Cardiac muscle cell (in vitro differentiated cells and primary cell): Measurements from ENCODE around the gene CAMK2B. TPM values are rescaled to one million over a fixed set of nuclear protein-coding genes. Genes with fewer than 3 reads are reported as not detected.

ENCODE experiments used
- DNase-seq, 2 donors: peaks; one replicate each; pipeline versions ENCODE4 v3.0.0 to v3.0.0-alpha.2; 2010 to 2017; ENCODE audit warnings: low read depth in 1 of 2, low spot score in 1 of 2
- H3K27ac ChIP-seq: fragments of 200-600 bp; sonication (generic); 2 replicates; pipeline ENCODE4 v1.5.1; 2016
- H3K27me3 ChIP-seq: fragments of 200-600 bp; sonication (generic); 2 replicates; pipeline ENCODE4 v1.6.0; 2016; ENCODE audit warnings: control low read depth
- H3K36me3 ChIP-seq: fragments of 200-600 bp; sonication (generic); 2 replicates; pipeline ENCODE4 v1.5.1; 2016; ENCODE audit warnings: control low read depth
- H3K4me1 ChIP-seq: fragments of 200-600 bp; sonication (generic); 2 replicates; pipeline ENCODE4 v1.8.1; 2017; ENCODE audit warnings: low read depth, mild to moderate bottlenecking, mixed run types
- H3K4me3 ChIP-seq: fragments of 200-600 bp; sonication (generic); 2 replicates; pipeline ENCODE4 v1.5.1; 2016; ENCODE audit warnings: mild to moderate bottlenecking
- H3K9me3 ChIP-seq: fragments of 200-600 bp; sonication (generic); 2 replicates; pipeline ENCODE4 v1.5.1; 2017; ENCODE audit warnings: low read depth, mild to moderate bottlenecking, control low read depth
- CTCF ChIP-seq: IDR thresholded peaks from 2 replicates; pipeline ENCODE4 v1.5.1; 2012; ENCODE audit warnings: low read depth, mild to moderate bottlenecking, low read length
- polyA plus RNA-seq: library from polyadenylated mRNA; unstranded; fragments of >200 nt; fragmentation: Nextera tagmentation; extraction: Ambion mirVana; gene quantifications from 2 replicates; pipeline ENCODE4 v1.2.1, GENCODE V29; 2016
- total RNA-seq: library from RNA; depleted of rRNA; stranded (reverse); fragments of >200 nt; gene quantifications from 2 replicates; pipeline ENCODE4 v1.2.3, GENCODE V29; 2016

Gene CAMK2B
- total and polyA plus RNA-seq, 2 experiments from 2014 or later: 7.7 to 17.7 TPM

- no peak overlapping the region for H3K27ac ChIP-seq
- TF ChIP-seq CTCF: no peak
- no peak for DNase-seq
- H3K9me3 ChIP-seq: no peaks in the 10 kb centered on the region
- no peak overlapping the region for H3K4me3 ChIP-seq
- peaks cover 17% of the 10 kb centered on the region for H3K4me1 ChIP-seq
- no peaks in the 10 kb centered on the region for H3K36me3 ChIP-seq
- H3K27me3 ChIP-seq: no peaks in the 10 kb centered on the region
Measured at GRCh38 chr7:44335184-44335583, 9.8 kb upstream of the CAMK2B start.

GRCh38 chr7:44334734-44335097, 9.3 kb upstream of the CAMK2B start:
- no peak for DNase-seq
- peaks cover 17% of the 10 kb centered on the region for H3K4me1 ChIP-seq
- no peak overlapping the region for H3K27ac ChIP-seq
- H3K27me3 ChIP-seq: no peaks in the 10 kb centered on the region
- no peaks in the 10 kb centered on the region for H3K36me3 ChIP-seq
- TF ChIP-seq CTCF: no peak
- no peaks in the 10 kb centered on the region for H3K9me3 ChIP-seq
- H3K4me3 ChIP-seq: no peak overlapping the region

- no peak for TF ChIP-seq CTCF
- no peak overlapping the region for H3K27ac ChIP-seq
- peak in 1 of 2 donors; percentile 59 for DNase-seq
- no peak overlapping the region for H3K4me3 ChIP-seq
- no peaks in the 10 kb centered on the region for H3K27me3 ChIP-seq
- no peaks in the 10 kb centered on the region for H3K36me3 ChIP-seq
- H3K4me1 ChIP-seq: peaks cover 17% of the 10 kb centered on the region
- no peaks in the 10 kb centered on the region for H3K9me3 ChIP-seq
Measured at GRCh38 chr7:44333911-44334733, 8.7 kb upstream of the CAMK2B start.

- H3K9me3 ChIP-seq: no peaks in the 10 kb centered on the region
- peaks cover 16% of the 10 kb centered on the region for H3K27me3 ChIP-seq
- no peaks in the 10 kb centered on the region for H3K36me3 ChIP-seq
- peaks cover 17% of the 10 kb centered on the region for H3K4me1 ChIP-seq
- H3K27ac ChIP-seq: no peak overlapping the region
- TF ChIP-seq CTCF: no peak
- DNase-seq: no peak
- no peak overlapping the region for H3K4me3 ChIP-seq
Measured at GRCh38 chr7:44331682-44332081, 6.3 kb upstream of the CAMK2B start.

- Histone ChIP-seq H3K27me3 (peaks cover 28% of the 10 kb centered on the region), H3K9me3 (no peaks in the 10 kb centered on the region), H3K36me3 (no peaks in the 10 kb centered on the region), H3K4me3 (no peak overlapping the region), H3K27ac (no peak overlapping the region), H3K4me1 (peaks cover 17% of the 10 kb centered on the region)
- DNase-seq: no peak
- no peak for TF ChIP-seq CTCF
Measured at GRCh38 chr7:44330331-44330730, 4.9 kb upstream of the CAMK2B start.
